SK-N-SH (cell line): ENCODE results near the gene RAPGEF4. TPM values are rescaled to one million over a fixed set of nuclear protein-coding genes. Genes with fewer than 3 reads are reported as not detected.

ENCODE experiments used
- ELF1 ChIP-seq: IDR thresholded peaks from 2 replicates; pipeline ENCODE4 v1.4.0; 2012
- EP300 ChIP-seq, 2 experiments: IDR thresholded peaks; 2 replicates each; pipeline versions ENCODE4 v1.4.0 to v1.6.1; 2012; ENCODE audit warnings: borderline replicate concordance in 1 of 2, low read depth in 1 of 2, low read length in 1 of 2
- FOSL2 ChIP-seq: IDR thresholded peaks from 2 replicates; pipeline ENCODE4 v1.4.0; 2012; ENCODE audit warnings: low read depth, mild to moderate bottlenecking, moderate library complexity, borderline replicate concordance
- FOXJ3 ChIP-seq: sonication (generic); formaldehyde crosslinking; IDR thresholded peaks from 2 replicates; pipeline ENCODE4 v1.5.1; 2020; ENCODE audit warnings: mild to moderate bottlenecking, missing genetic modification reagents
- GABPA ChIP-seq: IDR thresholded peaks from 2 replicates; pipeline ENCODE4 v1.4.0; 2012; ENCODE audit warnings: low read depth, mild to moderate bottlenecking
- JUND ChIP-seq: IDR thresholded peaks from 2 replicates; pipeline ENCODE4 v1.4.0; 2012
- MEF2A ChIP-seq: IDR thresholded peaks from 2 replicates; pipeline ENCODE4 v1.4.0; 2012; ENCODE audit warnings: low read depth, borderline replicate concordance
- MXI1 ChIP-seq: IDR thresholded peaks from 2 replicates; pipeline ENCODE4 v1.6.1; 2012; ENCODE audit warnings: mild to moderate bottlenecking, low read depth, low read length, improper control_type of control experiment
- POLR2AphosphoS5 ChIP-seq: IDR thresholded peaks from 2 replicates; pipeline ENCODE4 v1.6.1; 2012; ENCODE audit warnings: low read depth, low read length
- RAD21 ChIP-seq: IDR thresholded peaks from 2 replicates; pipeline ENCODE4 v1.6.1; 2012; ENCODE audit warnings: mild to moderate bottlenecking, low read length
- RCOR1 ChIP-seq: fragments of 150-350 bp; IDR thresholded peaks from 2 replicates; pipeline ENCODE4 v1.6.1; 2017; ENCODE audit warnings: antibody characterized with exemption, low read length
- RFX5 ChIP-seq: IDR thresholded peaks from 2 replicates; pipeline ENCODE4 v1.6.1; 2012; ENCODE audit warnings: mild to moderate bottlenecking, improper control_type of control experiment, low read length
- RXRA ChIP-seq: IDR thresholded peaks from 2 replicates; pipeline ENCODE4 v1.4.0; 2012; ENCODE audit warnings: low read depth, mild to moderate bottlenecking, borderline replicate concordance
- SIN3A ChIP-seq: IDR thresholded peaks from 2 replicates; pipeline ENCODE4 v1.6.1; 2012; ENCODE audit warnings: low read depth, mild to moderate bottlenecking, low read length, moderate library complexity, borderline replicate concordance
- TAF1 ChIP-seq: IDR thresholded peaks from 2 replicates; pipeline ENCODE4 v1.6.1; 2012; ENCODE audit warnings: low read depth, mild to moderate bottlenecking, low read length, moderate library complexity, borderline replicate concordance
- TCF12 ChIP-seq: IDR thresholded peaks from 2 replicates; pipeline ENCODE4 v1.4.0; 2012
- TEAD4 ChIP-seq: IDR thresholded peaks from 2 replicates; pipeline ENCODE4 v1.4.0; 2012; ENCODE audit warnings: mild to moderate bottlenecking, borderline replicate concordance; ENCODE audit not compliant: insufficient read depth
- polyA plus RNA-seq, 3 experiments: library from polyadenylated mRNA; depleted of rRNA; stranded (reverse); fragments of >200 nt; gene quantifications; 2 replicates each; pipeline ENCODE4 v1.2.3, GENCODE V29; 2012
- TF ChIP-seq, protein P1 (sequence below): IDR thresholded peaks from 2 replicates; pipeline ENCODE4 v1.4.0; 2012; ENCODE audit warnings: low read depth
- TF ChIP-seq, protein P2 (sequence below): fragments of 150-350 bp; IDR thresholded peaks from 2 replicates; pipeline ENCODE4 v1.6.1; 2016; ENCODE audit warnings: mild to moderate bottlenecking, low read depth, low read length
- TF ChIP-seq, protein P3 (sequence below): fragments of 200-600 bp; sonication (generic); IDR thresholded peaks from 2 replicates; pipeline ENCODE4 v1.6.1; 2017; ENCODE audit warnings: antibody characterized with exemption, mild to moderate bottlenecking, moderate library complexity
- TF ChIP-seq, protein P4 (sequence below): fragments of 150-350 bp; IDR thresholded peaks from 2 replicates; pipeline ENCODE4 v1.6.1; 2017; ENCODE audit warnings: antibody characterized with exemption, low read length, low read depth, borderline replicate concordance
- TF ChIP-seq, protein P5 (sequence below): IDR thresholded peaks from 2 replicates; pipeline ENCODE4 v1.4.0; 2012; ENCODE audit warnings: low read depth, borderline replicate concordance

The RAPGEF4 gene
- polyA plus RNA-seq, 1 of the 3 experiments (the other 2 are of a cell fraction) = 0.30 TPM

DNA sequence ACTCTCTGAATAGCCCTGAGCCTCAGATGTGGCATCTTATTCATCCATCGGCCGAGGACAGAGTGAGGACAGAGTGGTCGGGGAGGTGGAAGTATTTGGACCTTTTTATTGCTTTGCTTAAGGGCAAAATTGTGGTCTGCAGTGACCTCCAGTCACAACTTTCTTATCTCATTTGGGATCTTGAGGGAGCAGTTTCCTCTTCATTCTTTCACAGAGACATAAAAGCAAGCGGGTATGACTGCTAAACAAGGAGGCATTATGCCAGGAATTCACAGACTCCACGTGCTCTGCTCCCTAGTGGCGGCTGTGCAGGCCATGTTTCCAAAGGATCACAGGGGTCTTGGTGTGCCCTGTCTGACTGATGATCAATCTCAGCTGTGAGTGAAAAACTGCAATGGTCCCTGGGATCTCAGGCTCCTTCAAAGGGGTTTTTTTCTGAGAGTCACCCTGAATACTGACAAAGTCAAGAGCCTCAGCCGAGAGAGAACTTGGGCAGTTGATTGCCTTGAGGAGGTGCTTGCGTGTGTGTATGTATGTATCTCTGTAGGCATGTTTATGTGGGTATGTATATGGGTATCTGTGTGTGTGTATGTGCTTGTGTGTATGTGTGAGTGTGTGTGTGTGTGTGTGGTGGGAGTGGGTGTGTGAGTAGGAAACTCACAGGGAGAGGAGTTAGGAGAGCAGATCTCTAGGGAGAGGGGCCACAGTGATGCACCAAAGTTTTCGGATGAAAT is 47.7 kb downstream of the RAPGEF4 start (continued):
- TF ChIP-seq SIN3A = no peak
- peak; percentile 8; the same call in 1 of the 2 replicates for TF ChIP-seq FOSL2
- no peak for TF ChIP-seq POLR2AphosphoS5
- peak; percentile 12 to 36; a peak in 2 of 4 replicates for TF ChIP-seq EP300 (IDR thresholded peaks at IDR 0.05; ENCODE audit: borderline replicate concordance in 1 of 2, low read depth in 1 of 2, low read length in 1 of 2)
- TF ChIP-seq, protein P1, sequence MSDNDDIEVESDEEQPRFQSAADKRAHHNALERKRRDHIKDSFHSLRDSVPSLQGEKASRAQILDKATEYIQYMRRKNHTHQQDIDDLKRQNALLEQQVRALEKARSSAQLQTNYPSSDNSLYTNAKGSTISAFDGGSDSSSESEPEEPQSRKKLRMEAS = peak; percentile 95
- TF ChIP-seq MEF2A = no peak
- TF ChIP-seq RXRA = 0 out of 2 replicates have a peak, but pooled peaks have one; percentile 24
- no peak for TF ChIP-seq ELF1
- TF ChIP-seq, protein P2, sequence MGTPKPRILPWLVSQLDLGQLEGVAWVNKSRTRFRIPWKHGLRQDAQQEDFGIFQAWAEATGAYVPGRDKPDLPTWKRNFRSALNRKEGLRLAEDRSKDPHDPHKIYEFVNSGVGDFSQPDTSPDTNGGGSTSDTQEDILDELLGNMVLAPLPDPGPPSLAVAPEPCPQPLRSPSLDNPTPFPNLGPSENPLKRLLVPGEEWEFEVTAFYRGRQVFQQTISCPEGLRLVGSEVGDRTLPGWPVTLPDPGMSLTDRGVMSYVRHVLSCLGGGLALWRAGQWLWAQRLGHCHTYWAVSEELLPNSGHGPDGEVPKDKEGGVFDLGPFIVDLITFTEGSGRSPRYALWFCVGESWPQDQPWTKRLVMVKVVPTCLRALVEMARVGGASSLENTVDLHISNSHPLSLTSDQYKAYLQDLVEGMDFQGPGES = no peak
- 0 out of 2 replicates have a peak, but pooled peaks have one; percentile 21 for TF ChIP-seq MXI1
- TF ChIP-seq, protein P3, sequence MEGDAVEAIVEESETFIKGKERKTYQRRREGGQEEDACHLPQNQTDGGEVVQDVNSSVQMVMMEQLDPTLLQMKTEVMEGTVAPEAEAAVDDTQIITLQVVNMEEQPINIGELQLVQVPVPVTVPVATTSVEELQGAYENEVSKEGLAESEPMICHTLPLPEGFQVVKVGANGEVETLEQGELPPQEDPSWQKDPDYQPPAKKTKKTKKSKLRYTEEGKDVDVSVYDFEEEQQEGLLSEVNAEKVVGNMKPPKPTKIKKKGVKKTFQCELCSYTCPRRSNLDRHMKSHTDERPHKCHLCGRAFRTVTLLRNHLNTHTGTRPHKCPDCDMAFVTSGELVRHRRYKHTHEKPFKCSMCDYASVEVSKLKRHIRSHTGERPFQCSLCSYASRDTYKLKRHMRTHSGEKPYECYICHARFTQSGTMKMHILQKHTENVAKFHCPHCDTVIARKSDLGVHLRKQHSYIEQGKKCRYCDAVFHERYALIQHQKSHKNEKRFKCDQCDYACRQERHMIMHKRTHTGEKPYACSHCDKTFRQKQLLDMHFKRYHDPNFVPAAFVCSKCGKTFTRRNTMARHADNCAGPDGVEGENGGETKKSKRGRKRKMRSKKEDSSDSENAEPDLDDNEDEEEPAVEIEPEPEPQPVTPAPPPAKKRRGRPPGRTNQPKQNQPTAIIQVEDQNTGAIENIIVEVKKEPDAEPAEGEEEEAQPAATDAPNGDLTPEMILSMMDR = peak; percentile 50
- TF ChIP-seq RFX5 = no peak
- TF ChIP-seq TEAD4 = no peak
- peak; percentile 20; the same call in 1 of the 2 replicates for TF ChIP-seq JUND
- TF ChIP-seq TAF1 = peak; percentile 17; the same call in 1 of the 2 replicates
- no peak for TF ChIP-seq RAD21
- peak; percentile 55; the same call in 1 of the 2 replicates for TF ChIP-seq TCF12
- no peak for TF ChIP-seq RCOR1
- no peak for TF ChIP-seq GABPA
- TF ChIP-seq, protein P4, sequence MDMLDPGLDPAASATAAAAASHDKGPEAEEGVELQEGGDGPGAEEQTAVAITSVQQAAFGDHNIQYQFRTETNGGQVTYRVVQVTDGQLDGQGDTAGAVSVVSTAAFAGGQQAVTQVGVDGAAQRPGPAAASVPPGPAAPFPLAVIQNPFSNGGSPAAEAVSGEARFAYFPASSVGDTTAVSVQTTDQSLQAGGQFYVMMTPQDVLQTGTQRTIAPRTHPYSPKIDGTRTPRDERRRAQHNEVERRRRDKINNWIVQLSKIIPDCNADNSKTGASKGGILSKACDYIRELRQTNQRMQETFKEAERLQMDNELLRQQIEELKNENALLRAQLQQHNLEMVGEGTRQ = no peak
- no peak for TF ChIP-seq FOXJ3 (CRISPR knock-in tag)
- TF ChIP-seq, protein P5, sequence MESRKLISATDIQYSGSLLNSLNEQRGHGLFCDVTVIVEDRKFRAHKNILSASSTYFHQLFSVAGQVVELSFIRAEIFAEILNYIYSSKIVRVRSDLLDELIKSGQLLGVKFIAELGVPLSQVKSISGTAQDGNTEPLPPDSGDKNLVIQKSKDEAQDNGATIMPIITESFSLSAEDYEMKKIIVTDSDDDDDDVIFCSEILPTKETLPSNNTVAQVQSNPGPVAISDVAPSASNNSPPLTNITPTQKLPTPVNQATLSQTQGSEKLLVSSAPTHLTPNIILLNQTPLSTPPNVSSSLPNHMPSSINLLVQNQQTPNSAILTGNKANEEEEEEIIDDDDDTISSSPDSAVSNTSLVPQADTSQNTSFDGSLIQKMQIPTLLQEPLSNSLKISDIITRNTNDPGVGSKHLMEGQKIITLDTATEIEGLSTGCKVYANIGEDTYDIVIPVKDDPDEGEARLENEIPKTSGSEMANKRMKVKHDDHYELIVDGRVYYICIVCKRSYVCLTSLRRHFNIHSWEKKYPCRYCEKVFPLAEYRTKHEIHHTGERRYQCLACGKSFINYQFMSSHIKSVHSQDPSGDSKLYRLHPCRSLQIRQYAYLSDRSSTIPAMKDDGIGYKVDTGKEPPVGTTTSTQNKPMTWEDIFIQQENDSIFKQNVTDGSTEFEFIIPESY = no peak
